Stimulated activated CD8-positive, alpha-beta memory T cell treated with anti-CD3 and anti-CD28 coated beads, Interleukin-15, amount 100 ng/mL, for 4 hours (primary cell): Measurements from ENCODE around the gene PYROXD2.
"Not testable (repeated sequence)": the region's sequence is repeated elsewhere in the genome, so short reads cannot be mapped to it uniquely, and the experiment has no call there.

Experiments used
- DNase-seq, 2 donors: peaks; one replicate each; pipeline ENCODE4 v3.0.0-alpha.2; 2020; ENCODE audit warnings: low read depth in 2 of 2

PYROXD2 gene

GRCh38 chr10:98391065-98391464 lies 23.9 kb downstream of the PYROXD2 start:
- DNase-seq: peak in 1 of 2 donors; percentile 7

- DNase-seq: no peak
These were observed 24.6 kb downstream of the PYROXD2 start for GRCh38 chr10:98390406-98390805.

GRCh38 chr10:98389398-98389797 lies 25.6 kb downstream of the PYROXD2 start:
- no peak for DNase-seq

- DNase-seq: no peak
These were observed 26.8 kb downstream of the PYROXD2 start for GRCh38 chr10:98388101-98388655.

GRCh38 chr10:98384531-98385133 lies 30.4 kb downstream of the PYROXD2 start:
- DNase-seq: no peak

GRCh38 chr10:98383869-98384268 lies 31.1 kb downstream of the PYROXD2 start:
- DNase-seq: no peak

GRCh38 chr10:98383134-98383667 lies 31.8 kb downstream of the PYROXD2 start:
- DNase-seq: not testable (repeated sequence)

- DNase-seq: no peak
These were observed 32.3 kb downstream of the PYROXD2 start for GRCh38 chr10:98382691-98383101.

GRCh38 chr10:98380493-98381339 lies 34.3 kb downstream of the PYROXD2 start:
- DNase-seq: no peak

GRCh38 chr10:98378722-98379121 lies 36.3 kb downstream of the PYROXD2 start:
- no peak for DNase-seq

- no peak for DNase-seq
These were observed 37.4 kb downstream of the PYROXD2 start for GRCh38 chr10:98377536-98377935.

GRCh38 chr10:98377001-98377400 lies 38.0 kb downstream of the PYROXD2 start:
- DNase-seq: no peak

GRCh38 chr10:98376485-98376884 lies 38.5 kb downstream of the PYROXD2 start:
- DNase-seq: no peak

- no peak for DNase-seq
These were observed 40.6 kb downstream of the PYROXD2 start for GRCh38 chr10:98374217-98374985.

GRCh38 chr10:98373260-98374040 lies 41.5 kb downstream of the PYROXD2 start:
- DNase-seq: no peak

- DNase-seq: no peak
These were observed 43.9 kb downstream of the PYROXD2 start for GRCh38 chr10:98370831-98371820.

- no peak for DNase-seq
These were observed 45.2 kb downstream of the PYROXD2 start for GRCh38 chr10:98369801-98370200.

- no peak for DNase-seq
These were observed 46.3 kb downstream of the PYROXD2 start for GRCh38 chr10:98368644-98369043.

- no peak for DNase-seq
These were observed 47.2 kb downstream of the PYROXD2 start for GRCh38 chr10:98367604-98368451.
